Body of pancreas (tissue), 4 donors: Measurements from ENCODE around the gene VEGFA.

Source experiments
- CTCF ChIP-seq, 7 experiments: fragments of 450-650 bp in 4 of 7; fragments of 200-600 bp in 3 of 7; sonication (generic) in 3 of 7; IDR thresholded peaks; one replicate each; pipeline ENCODE4 v1.5.1; 2016 to 2019; ENCODE audit warnings: antibody characterized with exemption in 7 of 7
- POLR2A ChIP-seq, 3 donors: fragments of 450-650 bp; IDR thresholded peaks; one replicate each; pipeline ENCODE4 v1.6.1; 2016; ENCODE audit warnings: antibody characterized with exemption in 3 of 3, mild to moderate bottlenecking in 2 of 3

DNA sequence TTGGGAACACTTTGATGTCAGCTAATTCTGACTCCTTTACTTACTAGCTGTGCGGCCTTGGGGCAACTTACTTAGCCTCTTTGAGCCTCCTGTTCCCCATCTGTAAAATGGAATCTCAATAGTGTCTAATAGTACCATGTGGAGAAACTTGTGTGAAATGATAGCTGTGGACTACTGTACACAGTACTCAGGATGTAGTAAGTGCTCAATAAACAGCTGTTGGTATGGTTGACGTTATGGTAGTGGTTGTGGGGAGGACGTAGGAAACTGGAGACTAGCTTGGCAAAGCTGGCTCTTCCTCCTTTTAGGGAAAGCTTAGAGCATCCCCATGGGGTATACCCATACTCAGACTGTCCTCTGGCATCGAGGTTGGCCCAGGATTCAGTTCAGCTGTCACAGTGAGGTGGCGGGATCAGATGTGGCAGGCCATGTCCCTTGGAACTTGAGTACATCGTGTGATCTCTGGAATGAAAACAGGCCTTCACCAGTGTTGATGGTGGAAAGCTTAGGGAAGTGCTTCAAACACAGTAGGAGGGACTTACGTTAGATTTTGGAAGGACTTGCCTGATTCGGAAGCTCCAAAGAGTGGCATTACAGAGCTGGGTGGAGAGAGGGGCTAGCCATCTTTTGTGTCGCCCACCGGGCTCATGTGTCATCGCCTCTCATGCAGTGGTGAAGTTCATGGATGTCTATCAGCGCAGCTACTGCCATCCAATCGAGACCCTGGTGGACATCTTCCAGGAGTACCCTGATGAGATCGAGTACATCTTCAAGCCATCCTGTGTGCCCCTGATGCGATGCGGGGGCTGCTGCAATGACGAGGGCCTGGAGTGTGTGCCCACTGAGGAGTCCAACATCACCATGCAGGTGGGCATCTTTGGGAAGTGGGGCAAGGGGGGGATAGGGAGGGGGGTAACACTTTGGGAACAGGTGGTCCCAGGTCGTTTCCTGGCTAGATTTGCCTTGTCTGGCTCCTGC, 7.1 kb downstream of the VEGFA start:
- no peak for TF ChIP-seq CTCF (IDR thresholded peaks at IDR 0.05)
- TF ChIP-seq POLR2A (IDR thresholded peaks at IDR 0.05), result no peak
